Fibroblast of the aortic adventitia (primary cell): ENCODE results near the gene CD93. TPM values are rescaled to one million over a fixed set of nuclear protein-coding genes. Genes with fewer than 3 reads are reported as not detected.

Experiments used
- DNase-seq: peaks from one replicate; pipeline ENCODE4 v3.0.0-alpha.2; 2010; ENCODE audit warnings: low read depth
- H3K4me3 ChIP-seq: 2 replicates; pipeline ENCODE4 v1.5.1; 2011; ENCODE audit warnings: low read depth, mild to moderate bottlenecking, control low read depth, low read length, moderate library complexity
- total RNA-seq: library from RNA; depleted of rRNA; stranded (reverse); fragments of >200 nt; gene quantifications from 2 replicates; pipeline ENCODE4 v1.2.3, GENCODE V29; 2012; ENCODE audit warnings: low replicate concordance
- TF ChIP-seq, protein P1 (sequence below): IDR thresholded peaks from 2 replicates; pipeline ENCODE4 v1.5.1; 2011; ENCODE audit warnings: mild to moderate bottlenecking, low read length, control low read depth, inconsistent platforms; ENCODE audit not compliant: insufficient read depth

CD93 gene, protein sequence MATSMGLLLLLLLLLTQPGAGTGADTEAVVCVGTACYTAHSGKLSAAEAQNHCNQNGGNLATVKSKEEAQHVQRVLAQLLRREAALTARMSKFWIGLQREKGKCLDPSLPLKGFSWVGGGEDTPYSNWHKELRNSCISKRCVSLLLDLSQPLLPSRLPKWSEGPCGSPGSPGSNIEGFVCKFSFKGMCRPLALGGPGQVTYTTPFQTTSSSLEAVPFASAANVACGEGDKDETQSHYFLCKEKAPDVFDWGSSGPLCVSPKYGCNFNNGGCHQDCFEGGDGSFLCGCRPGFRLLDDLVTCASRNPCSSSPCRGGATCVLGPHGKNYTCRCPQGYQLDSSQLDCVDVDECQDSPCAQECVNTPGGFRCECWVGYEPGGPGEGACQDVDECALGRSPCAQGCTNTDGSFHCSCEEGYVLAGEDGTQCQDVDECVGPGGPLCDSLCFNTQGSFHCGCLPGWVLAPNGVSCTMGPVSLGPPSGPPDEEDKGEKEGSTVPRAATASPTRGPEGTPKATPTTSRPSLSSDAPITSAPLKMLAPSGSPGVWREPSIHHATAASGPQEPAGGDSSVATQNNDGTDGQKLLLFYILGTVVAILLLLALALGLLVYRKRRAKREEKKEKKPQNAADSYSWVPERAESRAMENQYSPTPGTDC
- total RNA-seq: 0.27 and 2.0 TPM in 2 replicates

DNA sequence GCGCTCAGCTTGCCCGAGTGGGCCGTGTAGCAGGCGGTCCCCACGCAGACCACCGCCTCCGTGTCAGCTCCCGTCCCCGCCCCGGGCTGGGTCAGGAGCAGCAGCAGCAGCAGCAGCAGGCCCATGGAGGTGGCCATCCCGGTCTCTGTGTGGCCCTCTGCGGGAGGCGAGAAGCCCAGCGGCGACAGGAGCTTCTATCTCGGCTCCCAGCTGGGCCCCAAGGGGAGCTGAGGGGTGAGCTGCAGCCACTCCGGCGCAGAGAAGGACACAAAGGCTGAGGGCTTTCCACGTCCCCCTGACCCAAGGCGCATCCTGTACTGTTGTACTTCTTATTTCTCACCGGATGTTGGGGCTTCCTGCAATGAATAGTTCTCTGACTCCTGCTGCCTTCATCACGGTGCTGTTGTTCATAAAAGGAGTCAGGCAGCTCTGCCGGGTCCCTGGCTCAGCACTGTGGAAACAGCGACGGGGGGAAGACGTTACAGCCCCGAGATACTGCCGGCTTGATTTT is at the start of gene CD93:
Gene CD93 (minus strand): TSS at position 269 of the 511 bp plus-strand sequence. CDS start 132 bp downstream, at position 137.
- TF ChIP-seq, protein P1, sequence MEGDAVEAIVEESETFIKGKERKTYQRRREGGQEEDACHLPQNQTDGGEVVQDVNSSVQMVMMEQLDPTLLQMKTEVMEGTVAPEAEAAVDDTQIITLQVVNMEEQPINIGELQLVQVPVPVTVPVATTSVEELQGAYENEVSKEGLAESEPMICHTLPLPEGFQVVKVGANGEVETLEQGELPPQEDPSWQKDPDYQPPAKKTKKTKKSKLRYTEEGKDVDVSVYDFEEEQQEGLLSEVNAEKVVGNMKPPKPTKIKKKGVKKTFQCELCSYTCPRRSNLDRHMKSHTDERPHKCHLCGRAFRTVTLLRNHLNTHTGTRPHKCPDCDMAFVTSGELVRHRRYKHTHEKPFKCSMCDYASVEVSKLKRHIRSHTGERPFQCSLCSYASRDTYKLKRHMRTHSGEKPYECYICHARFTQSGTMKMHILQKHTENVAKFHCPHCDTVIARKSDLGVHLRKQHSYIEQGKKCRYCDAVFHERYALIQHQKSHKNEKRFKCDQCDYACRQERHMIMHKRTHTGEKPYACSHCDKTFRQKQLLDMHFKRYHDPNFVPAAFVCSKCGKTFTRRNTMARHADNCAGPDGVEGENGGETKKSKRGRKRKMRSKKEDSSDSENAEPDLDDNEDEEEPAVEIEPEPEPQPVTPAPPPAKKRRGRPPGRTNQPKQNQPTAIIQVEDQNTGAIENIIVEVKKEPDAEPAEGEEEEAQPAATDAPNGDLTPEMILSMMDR: no peak
- peak; percentile 22 for DNase-seq
- no peak within 1 kb of the TSS for H3K4me3 ChIP-seq

DNA sequence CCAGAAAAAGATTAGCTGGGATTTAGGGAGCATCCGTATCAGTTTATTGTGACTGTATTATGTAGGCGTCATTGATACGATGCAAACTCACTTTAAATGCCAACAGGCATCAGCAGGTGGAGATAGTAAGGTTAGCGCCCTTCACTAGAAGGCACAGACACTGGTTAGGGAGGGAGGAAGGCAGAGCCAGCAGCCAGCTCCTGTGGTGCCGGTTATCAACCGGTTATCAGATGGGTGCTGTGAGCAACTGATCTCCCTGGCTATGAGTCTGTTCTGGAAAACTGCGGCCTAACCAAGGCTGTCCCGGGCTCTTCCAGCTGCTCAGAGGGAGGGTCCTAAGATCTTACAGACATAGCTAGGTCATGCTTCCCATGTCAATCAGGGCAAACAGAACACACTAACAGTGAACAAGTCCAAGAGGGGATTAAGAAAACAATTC is 47.5 kb upstream of the CD93 start:
- DNase-seq: no peak

DNA sequence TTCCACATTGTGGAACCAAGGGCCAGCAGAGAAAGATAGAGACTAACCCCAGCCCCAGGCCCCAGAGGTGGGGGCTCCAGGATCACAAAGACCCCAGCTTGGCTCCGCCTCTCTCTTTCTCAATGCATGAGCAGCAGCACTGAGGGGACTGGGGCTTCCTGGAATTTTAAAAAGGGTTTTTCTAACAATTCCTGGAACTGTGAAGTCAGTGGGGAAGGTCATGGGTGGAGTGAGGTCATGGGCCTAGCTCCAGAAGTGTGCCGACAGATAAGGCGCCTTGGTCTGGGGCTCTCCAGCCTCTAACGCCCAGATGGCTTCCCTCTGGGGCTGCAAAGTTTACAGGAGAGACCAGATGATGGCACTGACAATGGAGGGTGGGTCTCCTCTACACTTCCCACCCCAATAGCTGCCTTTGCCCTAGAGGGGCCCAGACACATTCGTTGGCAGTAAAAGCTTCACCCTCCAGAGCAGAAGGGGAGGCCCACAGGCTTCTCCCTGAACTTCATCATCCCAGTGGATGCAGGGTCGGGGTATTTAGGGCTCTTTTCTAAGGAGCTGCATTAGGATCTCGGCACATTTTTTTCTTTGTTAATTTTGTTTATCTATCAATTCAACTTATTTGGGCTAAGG is 46.9 kb upstream of the CD93 start:
- TF ChIP-seq, protein P1: no peak
- H3K4me3 ChIP-seq: no peak overlapping the region
- no peak for DNase-seq

More for the DNA sequence above, 47.5 kb upstream of the CD93 start:
- TF ChIP-seq, protein P1: no peak
- no peak overlapping the region for H3K4me3 ChIP-seq

DNA sequence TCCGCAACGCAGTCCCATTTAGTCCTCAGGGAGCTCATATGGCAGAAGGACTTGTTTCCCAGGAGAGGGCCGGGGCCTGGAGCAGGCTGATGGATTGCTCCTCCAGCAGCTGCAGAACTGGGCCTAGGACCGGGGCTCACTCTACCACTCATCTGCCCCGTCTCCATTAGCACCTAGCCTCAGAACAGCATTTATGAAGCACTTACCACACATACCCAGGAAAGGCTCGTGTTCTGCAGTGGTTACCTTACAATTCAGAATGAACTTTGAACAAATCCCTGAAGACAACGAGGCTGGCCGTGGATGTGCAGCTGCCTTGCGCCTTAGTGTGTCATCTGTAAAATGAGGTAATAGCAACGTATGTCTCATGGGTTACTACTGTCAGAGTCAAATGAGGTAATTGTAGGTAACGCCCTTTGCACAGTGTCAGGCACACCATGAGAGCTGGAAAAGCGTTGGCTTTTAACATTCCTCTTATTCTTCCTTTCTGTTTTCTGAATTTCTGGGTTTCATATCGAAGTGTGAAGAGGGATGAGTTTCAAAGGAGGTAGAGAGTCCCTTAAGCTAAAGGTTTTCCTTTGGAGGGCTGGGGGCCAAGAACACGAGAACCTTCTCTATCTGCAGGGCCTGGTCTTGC is 46.3 kb upstream of the CD93 start:
- no peak for DNase-seq
- TF ChIP-seq, protein P1: no peak

DNA sequence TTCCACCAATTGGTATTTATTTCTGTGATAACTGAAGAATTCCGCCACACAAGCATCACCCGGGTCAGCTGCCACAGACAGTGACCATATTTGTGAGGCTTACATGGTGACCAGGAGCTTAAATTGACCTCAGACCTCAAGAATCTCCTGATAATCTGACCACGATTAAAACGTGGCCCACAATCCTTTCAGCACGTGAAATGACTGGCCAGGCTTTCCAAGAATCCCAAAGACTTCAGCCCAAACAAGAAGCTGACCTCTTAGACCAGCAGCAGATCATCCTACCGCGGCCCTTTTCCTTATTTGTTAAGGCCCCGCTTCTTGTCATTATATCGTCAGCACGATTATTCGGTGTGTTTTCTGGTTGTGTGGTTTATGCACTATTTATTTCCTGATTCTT is 45.6 kb upstream of the CD93 start:
- no peak overlapping the region for H3K4me3 ChIP-seq
- no peak for DNase-seq
- TF ChIP-seq, protein P1: no peak

More for the DNA sequence above, 46.3 kb upstream of the CD93 start:
- H3K4me3 ChIP-seq: no peak overlapping the region

DNA sequence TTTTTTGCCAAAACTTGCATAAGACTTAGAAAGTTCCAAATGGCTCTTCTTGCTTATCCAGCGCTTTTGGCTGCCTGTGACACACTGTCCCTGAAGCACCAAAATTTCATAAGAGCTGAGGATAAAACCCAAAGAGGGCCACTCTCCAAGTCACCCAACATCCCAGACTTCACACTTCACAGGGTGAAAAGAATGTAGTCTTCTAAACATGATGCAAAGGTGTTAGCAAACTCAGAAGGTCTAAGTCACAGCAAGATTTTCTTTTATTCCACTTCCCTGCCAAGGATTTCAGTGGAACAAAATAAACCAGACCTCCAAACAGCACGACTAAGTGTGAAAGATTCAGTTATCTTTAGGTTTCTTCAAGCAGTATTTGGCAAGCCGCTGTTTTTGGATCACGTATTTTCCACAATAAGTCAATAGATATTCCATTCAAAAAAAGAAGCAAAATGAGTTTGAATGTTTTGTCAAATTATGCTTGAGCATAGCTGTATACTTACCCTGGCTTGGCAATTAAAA is 44.6 kb upstream of the CD93 start:
- TF ChIP-seq, protein P1: no peak
- DNase-seq: peak; percentile 26
- no peak overlapping the region for H3K4me3 ChIP-seq
